Tibial nerve (tissue), 3 donors: ENCODE measurements around the gene DBR1.

Source experiments
- CTCF ChIP-seq, 5 experiments: fragments of 200-600 bp in 3 of 5; fragments of 450-650 bp in 2 of 5; sonication (generic) in 3 of 5; IDR thresholded peaks; one replicate each; pipeline ENCODE4 v1.5.1; 2016 to 2019; ENCODE audit warnings: antibody characterized with exemption in 5 of 5, mild to moderate bottlenecking in 3 of 5, moderate library complexity in 2 of 5
- POLR2A ChIP-seq, 2 donors: fragments of 450-650 bp; IDR thresholded peaks; one replicate each; pipeline ENCODE4 v1.6.1; 2017; ENCODE audit warnings: antibody characterized with exemption in 2 of 2, mild to moderate bottlenecking in 2 of 2, moderate library complexity in 2 of 2

GRCh38 chr3:138165061-138165460, 9.7 kb downstream of the DBR1 start:
- TF ChIP-seq CTCF (IDR thresholded peaks at IDR 0.05) (no peak), POLR2A (IDR thresholded peaks at IDR 0.05) (no peak)
